ENCODE data around the gene ZNG1B.
"Not testable (repeated sequence)": the region's sequence is repeated elsewhere in the genome, so short reads cannot be mapped to it uniquely, and the experiment has no call there.

GRCh38 chr2:113498365-113498764, 60.9 kb downstream of the ZNG1B start, which contains the start of gene FOXD4L1:
- not testable (repeated sequence) for TF ChIP-seq ZNF274 (IDR thresholded peaks at IDR 0.05; ENCODE audit: low read depth, low read length); SUZ12 (IDR thresholded peaks at IDR 0.05; ENCODE audit: extremely low read depth, insufficient read depth, insufficient read length)

Data from NT2/D1 (cell line).